HCT116 (cell line): ENCODE data around the gene EIF4G3. TPM values are rescaled to one million over a fixed set of nuclear protein-coding genes. Genes with fewer than 3 reads are reported as not detected.
"Not testable (repeated sequence)": the region's sequence is repeated elsewhere in the genome, so short reads cannot be mapped to it uniquely, and the experiment has no call there.

ENCODE experiments used
- ATAC-seq: fragments of 200-7000 bp; cut with Tn5 transposase; 2 replicates; pipeline ENCODE4 v1.9.1; 2020; ENCODE audit warnings: mild to moderate bottlenecking, moderate library complexity
- BruUV-seq: library from RNA; stranded (reverse); fragments of 400-500 nt; replicated peaks from 2 replicates; lab custom pipeline; 2021; lab: Mats Ljungman, UMichigan
- CTCF ChIA-PET: fragments of 300-600 bp; sonication (Branson Sonifier 250); formaldehyde crosslinking; loops from one replicate; lab custom pipeline; 2021; ENCODE audit warnings: antibody characterized with exemption; lab: Charles Lee
- POLR2A ChIA-PET: fragments of 300-600, 350-600 bp; sonication (Branson Sonifier 250); formaldehyde crosslinking; loops from one replicate; lab custom pipeline; 2021; ENCODE audit warnings: antibody characterized with exemption; lab: Charles Lee
- RAD21 ChIA-PET, 2 experiments: fragments of 300-600 bp; sonication (Branson Sonifier 250); formaldehyde crosslinking; loops; one replicate each; lab custom pipeline; 2023; ENCODE audit warnings: low total read pairs in 2 of 2; ENCODE audit not compliant: uncharacterized antibody in 2 of 2, unreplicated experiment in 2 of 2, low non-redundant PET in 1 of 2; lab: Charles Lee
- DNase-seq: peaks from one replicate; pipeline ENCODE4 v3.0.0-alpha.2; 2010; ENCODE audit warnings: low read depth, low spot score
- H2AFZ ChIP-seq: fragments of 200-600 bp; shearing (Covaris generic), sonication (generic); 2 replicates; pipeline ENCODE4 v1.6.1; 2017; ENCODE audit warnings: low read depth, mixed run types, mixed read lengths, antibody characterized with exemption, low read length; ENCODE audit not compliant: poor library complexity, severe bottlenecking
- H3K27ac ChIP-seq: 2 replicates; pipeline ENCODE4 v1.5.1; 2012; ENCODE audit warnings: low read depth, low read length
- H3K27me3 ChIP-seq: fragments of 200-600 bp; sonication (generic); 2 replicates; pipeline ENCODE4 v1.6.1; 2016; ENCODE audit warnings: mixed run types, low read length, mixed read lengths; ENCODE audit not compliant: insufficient read depth
- H3K36me3 ChIP-seq, 2 experiments: fragments of 200-500 bp in 1 of 2; fragments of 200-600 bp in 1 of 2; sonication (Bioruptor generic) in 1 of 2; sonication (generic) in 1 of 2; 2 replicates each; pipeline versions ENCODE4 v1.5.1 to v1.6.1; 2014 to 2016; ENCODE audit warnings: low read length in 2 of 2, inconsistent platforms in 1 of 2, mixed read lengths in 1 of 2, mixed run types in 1 of 2; ENCODE audit not compliant: insufficient read depth in 2 of 2, control insufficient read depth in 1 of 2
- H3K4me1 ChIP-seq, 2 experiments: fragments of 200-600 bp in 1 of 2; sonication (generic) in 1 of 2; 2 replicates each; pipeline versions ENCODE4 v1.5.1 to v1.6.1; 2012 to 2017; ENCODE audit warnings: low read length in 2 of 2, inconsistent platforms in 1 of 2, mild to moderate bottlenecking in 1 of 2, mixed read lengths in 1 of 2, mixed run types in 1 of 2, moderate library complexity in 1 of 2; ENCODE audit not compliant: insufficient read depth in 2 of 2, control insufficient read depth in 1 of 2
- H3K4me2 ChIP-seq: fragments of 200-600 bp; sonication (generic); 2 replicates; pipeline ENCODE4 v1.6.1; 2017; ENCODE audit warnings: mixed run types, low read length, mixed read lengths
- H3K4me3 ChIP-seq, 2 experiments: fragments of 200-600 bp in 1 of 2; sonication (generic) in 1 of 2; replicated peaks in 1 of 2; 2 replicates each; pipeline ENCODE4 v1.5.1; 2011 to 2016; ENCODE audit warnings: low read length in 2 of 2, control low read depth in 1 of 2, low read depth in 1 of 2, mild to moderate bottlenecking in 1 of 2, mixed read lengths in 1 of 2, mixed run types in 1 of 2
- H3K79me2 ChIP-seq: fragments of 200-600 bp; sonication (generic); 2 replicates; pipeline ENCODE4 v1.6.1; 2017; ENCODE audit warnings: mild to moderate bottlenecking, mixed run types, low read length, moderate library complexity, mixed read lengths; ENCODE audit not compliant: insufficient read depth
- H3K9ac ChIP-seq: fragments of 200-600 bp; sonication (generic); 2 replicates; pipeline ENCODE4 v1.6.1; 2016; ENCODE audit warnings: low read length, mixed read lengths
- H3K9me2 ChIP-seq: fragments of 200-600 bp; sonication (generic), shearing (Covaris generic); 2 replicates; pipeline ENCODE4 v1.6.1; 2017; ENCODE audit warnings: mixed run types, mild to moderate bottlenecking, moderate library complexity; ENCODE audit not compliant: insufficient read depth
- H3K9me3 ChIP-seq, 2 experiments: fragments of 200-500 bp in 1 of 2; fragments of 200-600 bp in 1 of 2; sonication (Bioruptor generic) in 1 of 2; sonication (generic) in 1 of 2; 2 replicates each; pipeline ENCODE4 v1.6.1; 2014 to 2017; ENCODE audit warnings: low read length in 2 of 2, mixed read lengths in 2 of 2, inconsistent platforms in 1 of 2, low read depth in 1 of 2, mild to moderate bottlenecking in 1 of 2, mixed run types in 1 of 2, moderate library complexity in 1 of 2; ENCODE audit not compliant: control insufficient read depth in 1 of 2, insufficient read depth in 1 of 2
- H4K20me1 ChIP-seq: fragments of 200-600 bp; sonication (generic), shearing (Covaris generic); 2 replicates; pipeline ENCODE4 v1.6.1; 2017; ENCODE audit warnings: mixed run types, mild to moderate bottlenecking, moderate library complexity; ENCODE audit not compliant: insufficient read depth
- CEBPB ChIP-seq: IDR thresholded peaks from 2 replicates; pipeline ENCODE4 v1.6.1; 2012; ENCODE audit warnings: low read depth
- EGR1 ChIP-seq: IDR thresholded peaks from 2 replicates; pipeline ENCODE4 v1.6.1; 2012; ENCODE audit warnings: low read depth
- ELF1 ChIP-seq: IDR thresholded peaks from 2 replicates; pipeline ENCODE4 v1.6.1; 2012; ENCODE audit warnings: low read depth, borderline replicate concordance
- EZH2 ChIP-seq: fragments of 200-600 bp; sonication (generic); IDR thresholded peaks from 2 replicates; pipeline ENCODE4 v1.6.1; 2017; ENCODE audit warnings: antibody characterized with exemption, mixed run types
- EZH2phosphoT487 ChIP-seq: fragments of 200-600 bp; IDR thresholded peaks from 2 replicates; pipeline ENCODE4 v1.6.1; 2018; ENCODE audit warnings: antibody characterized with exemption, borderline replicate concordance
- FOSL1 ChIP-seq: IDR thresholded peaks from 2 replicates; pipeline ENCODE4 v1.6.1; 2012; ENCODE audit warnings: low read depth
- POLR2AphosphoS5 ChIP-seq: IDR thresholded peaks from 2 replicates; pipeline ENCODE4 v1.6.1; 2011; ENCODE audit warnings: mild to moderate bottlenecking, low read depth, low read length, moderate library complexity
- RAD21 ChIP-seq: IDR thresholded peaks from 2 replicates; pipeline ENCODE4 v1.6.1; 2012; ENCODE audit warnings: low read depth, mild to moderate bottlenecking
- SIN3A ChIP-seq: IDR thresholded peaks from 2 replicates; pipeline ENCODE4 v1.6.1; 2012; ENCODE audit warnings: low read depth
- SRF ChIP-seq: IDR thresholded peaks from 2 replicates; pipeline ENCODE4 v1.6.1; 2012; ENCODE audit warnings: low read depth
- YY1 ChIP-seq: IDR thresholded peaks from 2 replicates; pipeline ENCODE4 v1.6.1; 2011; ENCODE audit warnings: low read length, low read depth, moderate library complexity, mild to moderate bottlenecking; ENCODE audit not compliant: insufficient replicate concordance; ENCODE audit errors: extremely low read depth
- intact Hi-C: fragments of 100-400 bp; cut with micrococcal nuclease; formaldehyde crosslinking; loops from 2 replicates; pipeline ENCODE4 v1.10.0; 2022
- total RNA-seq: library from RNA; stranded (reverse); gene quantifications from one replicate; pipeline ENCODE4 v1.2.1, GENCODE V29; 2021; ENCODE audit not compliant: unreplicated experiment
- TF ChIP-seq, protein P1 (sequence below): IDR thresholded peaks from 2 replicates; pipeline ENCODE4 v1.6.1; 2012; ENCODE audit warnings: low read depth
- TF ChIP-seq, protein P2 (sequence below): IDR thresholded peaks from 2 replicates; pipeline ENCODE4 v1.6.1; 2012
- TF ChIP-seq, protein P3 (sequence below), 3 experiments: fragments of 200-600 bp in 1 of 3; sonication (generic) in 1 of 3; IDR thresholded peaks in 2 of 3; conservative IDR thresholded peaks in 1 of 3; 2 replicates each; pipeline ENCODE4 v1.5.1; 2012 to 2017; ENCODE audit warnings: low read depth in 2 of 3, low read length in 2 of 3, antibody characterized with exemption in 1 of 3, borderline replicate concordance in 1 of 3, control low read depth in 1 of 3, mild to moderate bottlenecking in 1 of 3, mixed read lengths in 1 of 3, mixed run types in 1 of 3, moderate library complexity in 1 of 3; ENCODE audit not compliant: insufficient read depth in 1 of 3
- TF ChIP-seq, protein P4 (sequence below): IDR thresholded peaks from 2 replicates; pipeline ENCODE4 v1.6.1; 2012

The EIF4G3 gene
- total RNA-seq, 1 experiment from 2014 or later = 40.1 TPM

DNA sequence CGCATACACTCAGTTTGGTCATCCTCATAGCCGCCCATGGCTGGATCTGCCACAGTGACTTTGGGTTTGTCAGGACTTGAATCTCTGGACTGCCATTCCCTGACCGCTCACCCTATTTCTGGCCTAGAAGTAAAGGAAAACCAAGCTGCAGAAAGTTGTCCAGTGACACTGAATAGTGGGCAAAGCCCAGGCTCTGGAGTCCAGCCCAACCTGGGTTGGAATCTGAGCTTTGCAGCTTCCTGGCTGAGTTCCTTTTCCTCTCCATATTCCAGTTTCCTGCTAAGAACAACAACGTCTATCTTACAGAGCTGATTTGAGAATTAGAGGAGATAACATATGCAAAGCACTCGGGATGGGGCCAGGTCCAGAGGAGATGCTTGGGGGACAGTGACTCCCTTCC is 15.6 kb upstream of the EIF4G3 start:
- ChIA-PET POLR2A (no interaction called here), CTCF (interaction anchor here (1.2 to 4.8 kb wide), 2 partner anchors 11 to 495 kb away, joined by 3 to 104 read pairs; no protein-coding TSS in a partner anchor), RAD21 (no interaction called here)
- H3K27ac ChIP-seq = no peak overlapping the region
- H3K4me1 ChIP-seq = peaks cover 3 to 7% of the 10 kb centered on the region in 2 experiments; a peak in 3 of 4 replicates
- no TSS peak for BruUV-seq
- intact Hi-C loops = loop anchor here (10.0 kb wide), 1 partner anchor 407 kb away; the partner anchor contains the start of gene HP1BP3
- no peaks in the 10 kb centered on the region for H3K36me3 ChIP-seq
- no peak overlapping the region for H3K4me2 ChIP-seq
- H3K9me2 ChIP-seq = no peaks in the 10 kb centered on the region
- TF ChIP-seq FOSL1 (no peak), SRF (no peak), YY1 (no peak), SIN3A (no peak), POLR2AphosphoS5 (no peak), CEBPB (no peak), EZH2phosphoT487 (no peak), RAD21 (no peak), EZH2 (no peak), ELF1 (no peak), EGR1 (no peak)
- TF ChIP-seq, protein P1, sequence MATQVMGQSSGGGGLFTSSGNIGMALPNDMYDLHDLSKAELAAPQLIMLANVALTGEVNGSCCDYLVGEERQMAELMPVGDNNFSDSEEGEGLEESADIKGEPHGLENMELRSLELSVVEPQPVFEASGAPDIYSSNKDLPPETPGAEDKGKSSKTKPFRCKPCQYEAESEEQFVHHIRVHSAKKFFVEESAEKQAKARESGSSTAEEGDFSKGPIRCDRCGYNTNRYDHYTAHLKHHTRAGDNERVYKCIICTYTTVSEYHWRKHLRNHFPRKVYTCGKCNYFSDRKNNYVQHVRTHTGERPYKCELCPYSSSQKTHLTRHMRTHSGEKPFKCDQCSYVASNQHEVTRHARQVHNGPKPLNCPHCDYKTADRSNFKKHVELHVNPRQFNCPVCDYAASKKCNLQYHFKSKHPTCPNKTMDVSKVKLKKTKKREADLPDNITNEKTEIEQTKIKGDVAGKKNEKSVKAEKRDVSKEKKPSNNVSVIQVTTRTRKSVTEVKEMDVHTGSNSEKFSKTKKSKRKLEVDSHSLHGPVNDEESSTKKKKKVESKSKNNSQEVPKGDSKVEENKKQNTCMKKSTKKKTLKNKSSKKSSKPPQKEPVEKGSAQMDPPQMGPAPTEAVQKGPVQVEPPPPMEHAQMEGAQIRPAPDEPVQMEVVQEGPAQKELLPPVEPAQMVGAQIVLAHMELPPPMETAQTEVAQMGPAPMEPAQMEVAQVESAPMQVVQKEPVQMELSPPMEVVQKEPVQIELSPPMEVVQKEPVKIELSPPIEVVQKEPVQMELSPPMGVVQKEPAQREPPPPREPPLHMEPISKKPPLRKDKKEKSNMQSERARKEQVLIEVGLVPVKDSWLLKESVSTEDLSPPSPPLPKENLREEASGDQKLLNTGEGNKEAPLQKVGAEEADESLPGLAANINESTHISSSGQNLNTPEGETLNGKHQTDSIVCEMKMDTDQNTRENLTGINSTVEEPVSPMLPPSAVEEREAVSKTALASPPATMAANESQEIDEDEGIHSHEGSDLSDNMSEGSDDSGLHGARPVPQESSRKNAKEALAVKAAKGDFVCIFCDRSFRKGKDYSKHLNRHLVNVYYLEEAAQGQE = no peak
- TF ChIP-seq, protein P2, sequence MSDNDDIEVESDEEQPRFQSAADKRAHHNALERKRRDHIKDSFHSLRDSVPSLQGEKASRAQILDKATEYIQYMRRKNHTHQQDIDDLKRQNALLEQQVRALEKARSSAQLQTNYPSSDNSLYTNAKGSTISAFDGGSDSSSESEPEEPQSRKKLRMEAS = no peak
- TF ChIP-seq, protein P3, sequence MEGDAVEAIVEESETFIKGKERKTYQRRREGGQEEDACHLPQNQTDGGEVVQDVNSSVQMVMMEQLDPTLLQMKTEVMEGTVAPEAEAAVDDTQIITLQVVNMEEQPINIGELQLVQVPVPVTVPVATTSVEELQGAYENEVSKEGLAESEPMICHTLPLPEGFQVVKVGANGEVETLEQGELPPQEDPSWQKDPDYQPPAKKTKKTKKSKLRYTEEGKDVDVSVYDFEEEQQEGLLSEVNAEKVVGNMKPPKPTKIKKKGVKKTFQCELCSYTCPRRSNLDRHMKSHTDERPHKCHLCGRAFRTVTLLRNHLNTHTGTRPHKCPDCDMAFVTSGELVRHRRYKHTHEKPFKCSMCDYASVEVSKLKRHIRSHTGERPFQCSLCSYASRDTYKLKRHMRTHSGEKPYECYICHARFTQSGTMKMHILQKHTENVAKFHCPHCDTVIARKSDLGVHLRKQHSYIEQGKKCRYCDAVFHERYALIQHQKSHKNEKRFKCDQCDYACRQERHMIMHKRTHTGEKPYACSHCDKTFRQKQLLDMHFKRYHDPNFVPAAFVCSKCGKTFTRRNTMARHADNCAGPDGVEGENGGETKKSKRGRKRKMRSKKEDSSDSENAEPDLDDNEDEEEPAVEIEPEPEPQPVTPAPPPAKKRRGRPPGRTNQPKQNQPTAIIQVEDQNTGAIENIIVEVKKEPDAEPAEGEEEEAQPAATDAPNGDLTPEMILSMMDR (IDR thresholded peaks at IDR 0.05 in 2 of 3, conservative IDR thresholded peaks at IDR 0.05 in 1 of 3; ENCODE audit: borderline replicate concordance in 1 of 3, insufficient read depth in 1 of 3, low read depth in 2 of 3, low read length in 2 of 3) = no peak
- TF ChIP-seq, protein P4, sequence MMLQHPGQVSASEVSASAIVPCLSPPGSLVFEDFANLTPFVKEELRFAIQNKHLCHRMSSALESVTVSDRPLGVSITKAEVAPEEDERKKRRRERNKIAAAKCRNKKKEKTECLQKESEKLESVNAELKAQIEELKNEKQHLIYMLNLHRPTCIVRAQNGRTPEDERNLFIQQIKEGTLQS = no peak
- no peak for DNase-seq
- H4K20me1 ChIP-seq = no peaks in the 10 kb centered on the region
- no peaks in the 10 kb centered on the region for H3K79me2 ChIP-seq
- no peak overlapping the region for H3K9ac ChIP-seq
- H3K27me3 ChIP-seq = no peaks in the 10 kb centered on the region
- H2AFZ ChIP-seq = no peak overlapping the region
- H3K4me3 ChIP-seq = no peak overlapping the region
- no peak for ATAC-seq
- H3K9me3 ChIP-seq = no peaks in the 10 kb centered on the region

DNA sequence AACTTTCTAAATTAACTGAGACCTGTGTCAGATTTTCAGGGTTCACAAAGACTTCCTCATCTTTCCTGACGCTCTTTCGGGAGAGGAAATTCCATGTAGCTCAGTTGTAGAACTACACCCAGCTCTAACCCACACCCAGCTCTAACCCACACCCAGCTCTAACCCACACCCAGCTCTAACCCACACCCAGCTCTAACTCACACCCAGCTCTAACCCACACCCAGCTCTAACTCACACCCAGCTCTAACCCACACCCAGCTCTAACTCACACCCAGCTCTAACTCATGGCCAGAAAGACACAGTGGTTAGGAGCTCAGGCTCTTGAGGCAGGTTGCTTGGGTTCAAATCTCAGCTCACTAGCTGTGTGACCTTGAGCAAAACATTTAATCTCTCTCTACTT is 14.1 kb upstream of the EIF4G3 start:
- ChIA-PET CTCF (interaction anchor here (0.6 to 1.2 kb wide), 4 partner anchors 9 to 494 kb away, joined by 3 to 8 read pairs (median 4); no protein-coding TSS in a partner anchor), RAD21 (interaction anchor here (0.6 to 1.0 kb wide), 6 partner anchors 53 to 494 kb away, joined by 3 to 4 read pairs (median 4); no protein-coding TSS in a partner anchor)
- H2AFZ ChIP-seq, POLR2A ChIA-PET, BruUV-seq, H4K20me1 ChIP-seq, H3K27ac ChIP-seq, H3K9me2 ChIP-seq, ATAC-seq, H3K4me1 ChIP-seq, H3K4me2 ChIP-seq, DNase-seq, H3K79me2 ChIP-seq, H3K9me3 ChIP-seq, H3K27me3 ChIP-seq, H3K4me3 ChIP-seq, H3K36me3 ChIP-seq, H3K9ac ChIP-seq: not testable (repeated sequence)
- intact Hi-C loops = loop anchor here (10.0 kb wide), 1 partner anchor 406 kb away; the partner anchor contains the start of gene HP1BP3
